ENCODE results near the gene PCDHA7.
"Not testable (repeated sequence)": the region's sequence is repeated elsewhere in the genome, so short reads cannot be mapped to it uniquely, and the experiment has no call there.

PCDHA7 gene

DNA sequence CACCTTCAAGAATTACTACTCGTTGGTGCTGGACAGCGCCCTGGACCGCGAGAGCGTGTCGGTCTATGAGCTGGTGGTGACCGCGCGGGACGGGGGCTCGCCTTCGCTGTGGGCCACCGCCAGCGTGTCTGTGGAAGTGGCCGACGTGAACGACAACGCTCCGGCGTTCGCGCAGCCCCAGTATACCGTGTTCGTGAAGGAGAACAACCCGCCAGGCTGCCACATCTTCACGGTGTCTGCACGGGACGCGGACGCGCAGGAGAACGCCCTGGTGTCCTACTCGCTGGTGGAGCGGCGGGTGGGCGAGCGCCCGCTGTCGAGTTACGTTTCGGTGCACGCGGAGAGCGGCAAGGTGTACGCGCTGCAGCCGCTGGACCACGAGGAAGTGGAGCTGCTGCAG, 11.1 kb upstream of the PCDHA7 start:
- not testable (repeated sequence) for DNase-seq (ENCODE audit: low read depth in 2 of 2)

GRCh38 chr5:140823475-140823874, 10.6 kb upstream of the PCDHA7 start:
- no peak for DNase-seq (ENCODE audit: low read depth in 2 of 2)

DNA sequence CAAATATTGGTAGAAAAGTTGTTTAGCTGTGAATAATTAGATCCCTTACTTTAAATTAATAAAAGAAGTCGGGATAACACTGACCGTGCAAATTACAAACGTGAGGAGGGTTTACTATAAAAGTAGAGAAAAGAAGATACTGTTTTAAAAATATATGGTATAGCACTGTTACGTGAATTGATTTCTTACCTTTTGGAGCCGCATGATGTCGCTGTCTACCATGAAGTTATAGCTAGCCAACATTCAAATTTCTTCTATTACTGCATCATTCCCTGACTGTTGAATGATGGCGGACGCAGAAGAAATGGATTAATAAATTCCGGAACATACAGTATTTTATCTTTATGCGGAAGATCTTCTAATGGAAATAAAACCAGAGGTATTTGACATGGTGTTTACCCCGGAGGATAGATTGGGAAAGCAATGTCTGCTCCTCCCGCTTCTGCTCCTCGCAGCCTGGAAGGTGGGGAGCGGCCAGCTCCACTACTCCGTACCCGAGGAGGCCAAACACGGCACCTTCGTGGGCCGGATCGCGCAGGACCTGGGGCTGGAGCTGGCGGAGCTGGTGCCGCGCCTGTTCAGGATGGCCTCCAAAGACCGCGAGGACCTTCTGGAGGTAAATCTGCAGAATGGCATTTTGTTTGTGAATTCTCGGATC, 6.2 kb upstream of the PCDHA7 start, which contains the start of gene PCDHA6:
TSS of gene PCDHA6 (plus strand) at position 257 of the 658 bp plus-strand sequence. CDS start at position 389, 132 bp downstream.
- DNase-seq (ENCODE audit: low read depth in 2 of 2) = no peak

DNA sequence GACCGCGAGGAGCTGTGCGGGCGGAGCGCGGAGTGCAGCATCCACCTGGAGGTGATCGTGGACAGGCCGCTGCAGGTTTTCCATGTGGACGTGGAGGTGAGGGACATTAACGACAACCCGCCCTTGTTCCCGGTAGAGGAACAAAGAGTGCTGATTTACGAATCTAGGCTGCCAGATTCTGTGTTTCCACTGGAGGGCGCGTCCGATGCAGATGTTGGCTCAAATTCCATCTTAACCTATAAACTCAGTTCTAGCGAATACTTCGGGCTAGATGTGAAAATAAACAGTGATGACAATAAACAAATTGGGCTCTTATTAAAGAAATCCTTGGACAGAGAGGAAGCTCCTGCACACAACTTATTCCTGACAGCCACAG, 5.7 kb upstream of the PCDHA7 start:
- no peak for DNase-seq (ENCODE audit: low read depth in 2 of 2)

DNA sequence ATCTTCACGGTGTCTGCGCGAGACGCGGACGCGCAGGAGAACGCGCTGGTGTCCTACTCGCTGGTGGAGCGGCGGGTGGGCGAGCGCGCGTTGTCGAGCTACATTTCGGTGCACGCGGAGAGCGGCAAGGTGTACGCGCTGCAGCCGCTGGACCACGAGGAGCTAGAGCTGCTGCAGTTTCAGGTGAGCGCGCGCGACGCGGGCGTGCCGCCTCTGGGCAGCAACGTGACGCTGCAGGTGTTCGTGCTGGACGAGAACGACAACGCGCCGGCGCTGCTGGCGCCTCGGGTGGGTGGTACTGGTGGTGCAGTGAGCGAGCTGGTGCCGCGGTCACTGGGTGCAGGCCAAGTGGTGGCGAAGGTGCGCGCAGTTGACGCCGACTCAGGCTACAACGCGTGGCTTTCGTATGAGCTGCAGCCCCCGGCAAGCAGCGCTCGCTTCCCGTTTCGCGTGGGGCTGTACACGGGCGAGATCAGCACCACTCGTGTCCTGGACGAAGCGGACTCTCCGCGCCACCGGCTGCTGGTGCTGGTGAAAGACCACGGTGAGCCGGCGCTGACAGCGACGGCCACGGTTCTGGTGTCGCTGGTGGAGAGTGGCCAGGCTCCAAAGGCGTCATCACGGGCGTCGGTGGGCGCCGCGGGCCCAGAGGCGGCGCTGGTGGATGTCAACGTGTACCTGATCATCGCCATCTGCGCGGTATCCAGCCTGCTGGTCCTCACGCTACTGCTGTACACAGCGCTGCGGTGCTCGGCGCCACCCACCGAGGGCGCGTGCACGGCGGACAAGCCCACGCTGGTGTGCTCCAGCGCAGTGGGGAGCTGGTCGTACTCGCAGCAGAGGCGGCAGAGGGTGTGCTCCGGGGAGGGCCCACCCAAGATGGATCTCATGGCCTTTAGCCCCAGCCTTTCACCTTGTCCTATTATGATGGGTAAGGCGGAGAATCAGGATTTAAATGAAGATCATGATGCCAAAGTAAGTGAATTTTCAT, 4.3 kb upstream of the PCDHA7 start:
- DNase-seq (ENCODE audit: low read depth in 2 of 2) = not testable (repeated sequence)

DNA sequence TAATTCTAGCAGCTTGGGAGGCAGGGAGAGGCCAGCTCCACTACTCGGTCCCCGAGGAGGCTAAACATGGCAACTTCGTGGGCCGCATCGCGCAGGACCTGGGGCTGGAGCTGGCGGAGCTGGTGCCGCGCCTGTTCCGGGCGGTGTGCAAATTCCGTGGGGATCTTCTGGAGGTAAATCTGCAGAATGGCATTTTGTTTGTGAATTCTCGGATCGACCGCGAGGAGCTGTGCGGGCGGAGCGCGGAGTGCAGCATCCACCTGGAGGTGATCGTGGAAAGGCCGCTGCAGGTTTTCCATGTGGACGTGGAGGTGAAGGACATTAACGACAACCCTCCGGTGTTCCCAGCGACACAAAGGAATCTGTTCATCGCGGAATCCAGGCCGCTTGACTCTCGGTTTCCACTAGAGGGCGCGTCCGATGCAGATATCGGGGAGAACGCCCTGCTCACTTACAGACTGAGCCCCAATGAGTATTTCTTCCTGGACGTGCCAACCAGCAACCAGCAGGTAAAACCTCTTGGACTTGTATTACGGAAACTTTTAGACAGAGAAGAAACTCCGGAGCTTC, 455 bp downstream of the PCDHA7 start:
- DNase-seq (ENCODE audit: low read depth in 2 of 2) = not testable (repeated sequence)

- DNase-seq (ENCODE audit: low read depth in 2 of 2) = no peak
Measured at GRCh38 chr5:140835622-140836510, 1.8 kb downstream of the PCDHA7 start.

DNA sequence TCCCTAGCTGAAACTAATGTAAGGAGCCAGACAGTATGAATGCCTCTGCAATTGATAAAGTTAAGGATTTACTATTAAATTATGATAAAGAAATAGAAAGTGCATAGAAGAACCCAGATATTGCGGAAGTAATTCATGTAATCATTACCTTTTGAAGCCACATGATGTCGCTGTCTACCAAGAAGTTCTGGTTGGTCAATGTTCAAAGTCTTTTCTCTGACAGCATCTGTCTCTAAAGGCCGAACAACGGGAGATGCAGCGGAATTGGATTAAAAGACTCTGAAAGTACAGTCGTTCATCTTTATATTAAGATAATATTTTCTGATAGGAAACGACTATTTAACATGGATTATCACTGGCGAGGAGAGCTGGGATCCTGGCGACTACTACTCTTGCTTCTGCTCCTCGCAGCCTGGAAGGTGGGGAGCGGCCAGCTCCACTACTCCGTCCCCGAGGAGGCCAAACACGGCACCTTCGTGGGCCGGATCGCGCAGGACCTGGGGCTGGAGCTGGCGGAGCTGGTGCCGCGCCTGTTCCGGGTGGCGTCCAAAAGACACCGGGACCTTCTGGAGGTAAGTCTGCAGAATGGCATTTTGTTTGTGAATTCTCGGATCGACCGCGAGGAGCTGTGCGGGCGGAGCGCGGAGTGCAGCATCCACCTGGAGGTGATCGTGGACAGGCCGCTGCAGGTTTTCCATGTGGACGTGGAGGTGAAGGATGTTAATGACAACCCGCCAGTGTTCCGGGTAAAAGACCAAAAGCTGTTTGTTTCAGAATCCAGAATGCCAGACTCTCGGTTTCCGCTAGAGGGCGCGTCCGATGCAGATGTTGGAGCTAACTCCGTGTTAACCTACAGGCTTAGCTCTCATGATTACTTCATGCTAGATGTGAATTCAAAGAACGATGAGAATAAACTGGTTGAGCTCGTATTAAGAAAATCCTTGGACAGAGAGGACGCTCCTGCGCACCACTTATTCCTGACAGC, 7.2 kb downstream of the PCDHA7 start, which contains the start of gene PCDHA8:
TSS of gene PCDHA8 (plus strand) at position 210 of the 985 bp plus-strand sequence. CDS start at position 345, 135 bp downstream.
- DNase-seq (ENCODE audit: low read depth in 2 of 2) = no peak

DNA sequence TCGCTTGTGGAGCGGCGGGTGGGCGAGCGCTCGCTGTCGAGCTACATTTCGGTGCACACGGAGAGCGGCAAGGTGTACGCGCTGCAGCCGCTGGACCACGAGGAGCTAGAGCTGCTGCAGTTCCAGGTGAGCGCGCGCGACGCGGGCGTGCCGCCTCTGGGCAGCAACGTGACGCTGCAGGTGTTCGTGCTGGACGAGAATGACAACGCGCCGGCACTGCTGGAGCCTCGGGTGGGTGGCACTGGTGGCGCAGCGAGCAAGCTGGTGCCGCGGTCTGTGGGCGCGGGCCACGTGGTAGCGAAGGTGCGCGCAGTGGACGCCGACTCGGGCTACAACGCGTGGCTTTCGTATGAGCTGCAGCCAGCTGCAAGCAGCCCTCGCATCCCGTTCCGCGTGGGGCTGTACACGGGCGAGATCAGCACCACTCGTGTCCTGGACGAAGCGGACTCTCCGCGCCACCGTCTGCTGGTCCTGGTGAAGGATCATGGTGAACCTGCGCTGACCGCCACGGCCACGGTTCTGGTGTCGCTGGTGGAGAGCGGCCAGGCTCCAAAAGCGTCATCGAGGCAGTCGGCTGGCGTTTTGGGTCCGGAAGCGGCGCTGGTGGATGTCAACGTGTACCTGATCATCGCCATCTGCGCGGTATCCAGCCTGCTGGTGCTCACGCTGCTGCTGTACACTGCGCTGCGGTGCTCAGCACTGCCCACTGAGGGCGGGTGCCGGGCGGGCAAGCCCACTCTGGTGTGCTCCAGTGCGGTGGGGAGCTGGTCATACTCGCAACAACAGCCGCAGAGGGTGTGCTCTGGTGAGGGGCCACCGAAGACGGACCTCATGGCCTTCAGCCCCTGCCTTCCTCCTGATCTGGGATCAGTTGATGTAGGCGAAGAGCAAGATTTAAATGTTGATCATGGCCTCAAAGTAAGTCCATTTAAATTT, 9.0 kb downstream of the PCDHA7 start:
- DNase-seq (ENCODE audit: low read depth in 2 of 2) = no peak

DNA sequence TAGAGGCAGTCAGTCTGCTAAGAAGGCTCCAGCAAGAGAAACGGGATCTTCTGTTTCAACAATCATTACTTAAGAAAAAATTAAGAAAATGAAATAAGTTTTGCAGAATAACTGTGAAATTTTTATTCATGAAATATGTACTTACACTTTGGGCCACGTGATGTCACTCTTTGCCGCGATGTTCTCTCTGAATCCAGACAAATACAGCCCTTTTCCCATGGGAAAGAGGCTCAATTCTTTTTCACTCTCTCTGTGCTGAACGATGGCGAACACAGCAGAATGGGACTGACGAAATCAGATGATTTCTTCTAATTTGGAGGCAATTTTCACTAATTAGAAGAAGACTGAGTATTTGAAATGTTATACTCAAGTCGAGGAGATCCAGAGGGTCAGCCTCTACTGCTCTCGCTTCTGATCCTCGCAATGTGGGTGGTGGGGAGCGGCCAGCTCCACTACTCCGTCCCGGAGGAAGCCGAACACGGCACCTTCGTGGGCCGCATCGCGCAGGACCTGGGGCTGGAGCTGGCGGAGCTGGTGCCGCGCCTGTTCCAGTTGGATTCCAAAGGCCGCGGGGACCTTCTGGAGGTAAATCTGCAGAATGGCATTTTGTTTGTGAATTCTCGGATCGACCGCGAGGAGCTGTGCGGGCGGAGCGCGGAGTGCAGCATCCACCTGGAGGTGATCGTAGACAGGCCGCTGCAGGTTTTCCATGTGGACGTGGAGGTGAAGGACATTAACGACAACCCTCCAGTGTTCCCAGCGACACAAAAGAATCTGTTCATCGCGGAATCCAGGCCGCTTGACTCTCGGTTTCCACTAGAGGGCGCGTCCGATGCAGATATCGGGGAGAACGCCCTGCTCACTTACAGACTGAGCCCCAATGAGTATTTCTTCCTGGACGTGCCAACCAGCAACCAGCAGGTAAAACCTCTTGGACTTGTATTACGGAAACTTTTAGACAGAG, 14.4 kb downstream of the PCDHA7 start, which contains the start of gene PCDHA9:
TSS of gene PCDHA9 (plus strand) at position 244 of the 964 bp plus-strand sequence. CDS start at position 358, 114 bp downstream.
- not testable (repeated sequence) for DNase-seq (ENCODE audit: low read depth in 2 of 2)

- DNase-seq (ENCODE audit: low read depth in 2 of 2) = not testable (repeated sequence)
Measured at GRCh38 chr5:140849831-140850634, 16.0 kb downstream of the PCDHA7 start.

GRCh38 chr5:140855772-140856674, 22.0 kb downstream of the PCDHA7 start, which contains the start of gene PCDHA10:
Gene PCDHA10, plus strand, starts transcription at chr5:140855897. Its CDS starts 152 bp downstream, at chr5:140856049.
- DNase-seq (ENCODE audit: low read depth in 2 of 2) = no peak

DNA sequence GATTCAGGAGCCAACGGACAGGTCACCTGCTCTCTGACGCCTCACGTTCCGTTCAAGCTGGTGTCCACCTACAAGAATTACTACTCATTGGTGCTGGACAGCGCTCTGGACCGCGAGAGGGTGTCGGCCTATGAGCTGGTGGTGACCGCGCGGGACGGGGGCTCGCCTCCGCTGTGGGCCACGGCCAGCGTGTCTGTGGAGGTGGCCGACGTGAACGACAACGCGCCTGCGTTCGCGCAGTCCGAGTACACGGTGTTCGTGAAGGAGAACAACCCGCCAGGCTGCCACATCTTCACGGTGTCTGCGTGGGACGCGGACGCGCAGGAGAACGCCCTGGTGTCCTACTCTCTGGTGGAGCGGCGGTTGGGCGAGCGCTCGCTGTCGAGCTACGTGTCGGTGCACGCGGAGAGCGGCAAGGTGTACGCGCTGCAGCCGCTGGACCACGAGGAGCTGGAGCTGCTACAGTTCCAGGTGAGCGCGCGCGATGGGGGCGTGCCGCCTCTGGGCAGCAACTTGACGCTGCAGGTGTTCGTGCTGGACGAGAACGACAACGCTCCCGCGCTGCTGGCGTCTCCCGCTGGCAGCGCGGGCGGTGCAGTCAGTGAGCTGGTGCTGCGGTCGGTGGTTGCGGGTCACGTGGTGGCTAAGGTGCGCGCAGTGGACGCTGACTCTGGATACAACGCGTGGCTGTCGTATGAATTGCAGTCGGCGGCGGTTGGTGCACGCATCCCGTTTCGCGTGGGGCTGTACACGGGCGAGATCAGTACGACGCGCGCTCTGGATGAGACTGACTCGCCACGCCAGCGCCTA, 23.3 kb downstream of the PCDHA7 start:
- DNase-seq (ENCODE audit: low read depth in 2 of 2) = no peak

DNA sequence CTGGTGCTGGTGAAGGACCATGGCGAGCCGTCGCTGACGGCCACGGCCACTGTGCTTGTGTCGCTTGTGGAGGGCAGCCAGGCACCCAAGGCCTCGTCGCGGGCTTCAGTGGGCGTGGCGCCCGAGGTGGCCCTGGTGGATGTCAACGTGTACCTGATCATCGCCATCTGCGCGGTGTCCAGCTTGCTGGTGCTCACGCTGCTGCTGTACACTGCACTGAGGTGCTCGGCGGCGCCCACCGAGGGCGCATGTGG, 23.8 kb downstream of the PCDHA7 start:
- DNase-seq (ENCODE audit: low read depth in 2 of 2) = no peak
